Stomach (tissue), 9 donors: ENCODE measurements around the gene TSPYL6. TPM values are rescaled to one million over a fixed set of nuclear protein-coding genes. Genes with fewer than 3 reads are reported as not detected.
A peak's percentile ranks its signal among the peaks of the same experiment; 100 is the strongest.

ENCODE experiments used
- DNase-seq, 2 donors: peaks; one replicate each; pipeline versions ENCODE4 v3.0.0 to v3.0.0-alpha.2; 2013 to 2019
- H3K27ac ChIP-seq, 5 donors: fragments of 200-600 bp in 4 of 5; sonication (generic) in 4 of 5; one replicate each; pipeline ENCODE4 v1.5.1; 2013 to 2019; ENCODE audit warnings: mild to moderate bottlenecking in 1 of 5, moderate library complexity in 1 of 5
- H3K27me3 ChIP-seq, 3 donors: fragments of 200-600 bp; sonication (generic); one replicate each; pipeline ENCODE4 v1.5.1; 2017 to 2019; ENCODE audit warnings: mixed run types in 1 of 3
- H3K36me3 ChIP-seq, 4 donors: fragments of 200-600 bp; sonication (generic); 1 replicate in 3 of 4; 2 replicates in 1 of 4; pipeline ENCODE4 v1.5.1; 2016 to 2019
- H3K4me1 ChIP-seq, 4 donors: fragments of 200-600 bp; sonication (generic); one replicate each; pipeline ENCODE4 v1.5.1; 2016 to 2019
- H3K4me3 ChIP-seq, 4 donors: fragments of 200-600 bp; sonication (generic) in 3 of 4; one replicate each; pipeline ENCODE4 v1.5.1; 2016 to 2019; ENCODE audit warnings: mild to moderate bottlenecking in 1 of 4
- H3K9me3 ChIP-seq, 4 donors: fragments of 200-600 bp; sonication (generic); one replicate each; pipeline ENCODE4 v1.5.1; 2016 to 2019
- CTCF ChIP-seq, 7 experiments: fragments of 450-650 bp in 4 of 7; fragments of 200-600 bp in 3 of 7; sonication (generic) in 3 of 7; IDR thresholded peaks; one replicate each; pipeline ENCODE4 v1.5.1; 2016 to 2019; ENCODE audit warnings: antibody characterized with exemption in 7 of 7, control low read depth in 2 of 7, mild to moderate bottlenecking in 1 of 7
- EP300 ChIP-seq: sonication (generic); formaldehyde crosslinking; IDR thresholded peaks from one replicate; pipeline ENCODE4 v1.6.1; 2017; ENCODE audit warnings: antibody characterized with exemption
- POLR2A ChIP-seq, 4 donors: fragments of 450-650 bp; IDR thresholded peaks; one replicate each; pipeline ENCODE4 v1.6.1; 2016; ENCODE audit warnings: antibody characterized with exemption in 4 of 4, control low read depth in 2 of 4, mild to moderate bottlenecking in 1 of 4, moderate library complexity in 1 of 4
- POLR2AphosphoS5 ChIP-seq, 3 donors: sonication (generic); formaldehyde crosslinking; IDR thresholded peaks; one replicate each; pipeline ENCODE4 v1.6.1; 2016; ENCODE audit warnings: antibody characterized with exemption in 3 of 3
- WGBS, 5 donors: extraction: QIAGEN DNeasy Blood & Tissue Kit in 3 of 5; methylation state at CpG; one replicate each; pipeline versions ENCODE4 v1.1.5 to v1.1.7; 2013 to 2018; 5-methylcytosine and 5-hydroxymethylcytosine counted together
- intact Hi-C: fragments of 100-400 bp; cut with DNase I; formaldehyde crosslinking; loops from one replicate; pipeline ENCODE4 v1.15.1; 2023; ENCODE audit warnings: low total_unique reads
- polyA plus RNA-seq, 3 donors: library from polyadenylated mRNA; stranded (reverse); fragments of 200-250 nt; gene quantifications; one replicate each; pipeline ENCODE4 v1.2.3, GENCODE V29; 2013
- total RNA-seq, 5 donors: library from RNA; depleted of rRNA; stranded (reverse); fragments of >200 nt; gene quantifications; one replicate each; pipeline versions ENCODE4 v1.1.0 to v1.2.3, GENCODE V29; 2014 to 2016
- donor health status: healthy with polysubstance abuse.
- donor health status: Bipolar disorder and iron deficiency.
- donor health status: healthy.

TSPYL6 gene
- total and polyA plus RNA-seq, 8 donors: not detected

DNA sequence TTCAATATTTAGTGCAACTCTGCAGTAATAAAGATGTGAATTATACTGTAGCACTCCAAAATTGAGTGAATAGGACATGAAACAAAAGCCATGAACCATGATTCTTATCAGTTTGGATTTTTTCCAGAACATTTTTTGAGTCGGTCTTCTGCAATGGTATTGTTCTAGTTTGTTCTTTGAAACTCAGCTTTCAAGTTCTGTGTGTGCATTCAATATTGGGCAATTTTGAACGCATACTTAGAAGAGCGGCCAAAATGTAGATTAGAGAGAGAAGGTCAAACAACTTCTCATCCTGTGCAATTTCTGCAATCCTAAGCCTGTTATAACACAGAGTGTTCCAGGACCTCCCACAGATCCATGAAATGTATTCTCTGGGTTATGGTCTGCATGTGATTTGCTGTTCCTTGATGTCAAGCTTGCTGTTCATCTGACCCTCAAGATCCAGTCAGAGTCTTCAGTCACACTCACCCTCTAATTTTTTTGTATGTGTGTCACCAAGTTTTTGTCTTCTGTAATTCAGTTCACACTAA is 48.3 kb downstream of the TSPYL6 start:
- TF ChIP-seq POLR2AphosphoS5 (IDR thresholded peaks at IDR 0.05) (no peak), EP300 (no peak), POLR2A (IDR thresholded peaks at IDR 0.05) (no peak), CTCF (IDR thresholded peaks at IDR 0.05) (no peak)
- Histone ChIP-seq H3K4me3 (no peak overlapping the region), H3K27ac (peak overlapping the region in 1 of 5 donors; percentile 16), H3K27me3 (no peaks in the 10 kb centered on the region), H3K36me3 (no peaks in the 10 kb centered on the region), H3K9me3 (no peaks in the 10 kb centered on the region), H3K4me1 (peaks cover 0 to 34% (median 14%) of the 10 kb centered on the region in 4 donors)
- 27 to 44% (median 31%) methylated on average over 3 of the region's 3 CpGs for WGBS, 5 donors
- intact Hi-C loops: no loop called here
- peak in 1 of 2 donors; percentile 43 for DNase-seq

- TF ChIP-seq POLR2AphosphoS5 (IDR thresholded peaks at IDR 0.05) (no peak), CTCF (IDR thresholded peaks at IDR 0.05) (peak in 4 of 7 experiments; percentile 30 to 63 (median 55))
- Histone ChIP-seq H3K4me1 (peaks cover 0 to 34% (median 14%) of the 10 kb centered on the region in 4 donors), H3K36me3 (no peaks in the 10 kb centered on the region), H3K27ac (no peak overlapping the region), H3K9me3 (no peaks in the 10 kb centered on the region), H3K27me3 (no peaks in the 10 kb centered on the region), H3K4me3 (no peak overlapping the region)
- intact Hi-C loops: no loop called here
- peak in 1 of 2 donors; percentile 56 for DNase-seq
- WGBS, 5 donors: 9 to 35% (median 10%) methylated on average over 2 of the region's 2 CpGs
Measured at GRCh38 chr2:54206596-54206995, 49.4 kb downstream of the TSPYL6 start.

DNA sequence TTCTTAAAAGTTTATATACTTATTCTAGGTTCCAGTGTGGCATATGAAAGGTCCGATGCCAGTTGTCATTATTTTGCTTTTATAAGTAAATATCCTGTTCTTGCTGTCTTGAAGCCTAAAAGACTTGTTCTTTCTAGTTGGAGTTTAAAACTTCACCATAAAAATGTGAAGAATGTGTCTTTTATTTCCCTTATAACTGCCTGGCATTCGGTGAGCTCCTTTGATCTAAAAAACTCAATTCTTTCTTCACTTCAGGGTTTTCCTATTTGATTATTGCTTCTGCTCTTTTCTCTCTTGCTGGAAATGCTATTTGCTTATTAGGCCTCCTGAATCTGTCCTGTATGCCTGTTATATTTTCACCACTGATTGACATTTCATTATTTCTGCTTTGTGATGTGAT is 51.6 kb downstream of the TSPYL6 start:
- H3K4me1 ChIP-seq: peaks cover 0 to 33% (median 13%) of the 10 kb centered on the region in 4 donors
- H3K27me3 ChIP-seq: no peaks in the 10 kb centered on the region
- H3K36me3 ChIP-seq: no peaks in the 10 kb centered on the region
- DNase-seq: no peak
- no peak overlapping the region for H3K4me3 ChIP-seq
- WGBS, 5 donors: 75 to 92% (median 84%) methylated on average over 2 of the region's 2 CpGs
- intact Hi-C loops: no loop called here
- no peaks in the 10 kb centered on the region for H3K9me3 ChIP-seq
- H3K27ac ChIP-seq: no peak overlapping the region
- TF ChIP-seq EP300: no peak
- no peak for TF ChIP-seq POLR2AphosphoS5 (IDR thresholded peaks at IDR 0.05)
- no peak for TF ChIP-seq CTCF (IDR thresholded peaks at IDR 0.05)
- TF ChIP-seq POLR2A (IDR thresholded peaks at IDR 0.05): no peak

Other genes with a start within 250 kb of the TSPYL6 start
- 10 to 100 TPM in 2 of 5 donors, 1 to 10 TPM in 3; 4.3 to 42.0 (median 8.0) TPM for gene ACYP2, start 140.6 kb downstream of the TSPYL6 start, total RNA-seq
- gene ACYP2, start 140.6 kb downstream of the TSPYL6 start, polyA plus RNA-seq: 10 to 100 TPM; 21.7 to 23.3 (median 21.7) TPM
- gene SPTBN1, start 200.1 kb upstream of the TSPYL6 start, total RNA-seq: 100 to 1,000 TPM; 155 to 475 (median 267) TPM
- gene SPTBN1, start 200.1 kb upstream of the TSPYL6 start, polyA plus RNA-seq: 10 to 100 TPM; 28.7 to 33.6 (median 29.6) TPM